ENCODE data around the gene OSBPL10.
"Not testable (repeated sequence)": the region's sequence is repeated elsewhere in the genome, so short reads cannot be mapped to it uniquely, and the experiment has no call there.

Gene OSBPL10

GRCh38 chr3:31783851-31784250, 197.2 kb downstream of the OSBPL10 start:
- in situ Hi-C loops (cut with HindIII; ENCODE audit: low sequenced_read_pairs): not testable (repeated sequence)

GRCh38 chr3:31782306-31782705, 198.8 kb downstream of the OSBPL10 start:
- in situ Hi-C loops (cut with HindIII; ENCODE audit: low sequenced_read_pairs): not testable (repeated sequence)

GRCh38 chr3:31779514-31779913, 201.5 kb downstream of the OSBPL10 start:
- in situ Hi-C loops (cut with HindIII; ENCODE audit: low sequenced_read_pairs): loop anchor here (5.0 kb wide), 1 partner anchor 37 kb away; no protein-coding TSS in a partner anchor

GRCh38 chr3:31777887-31778286, 203.2 kb downstream of the OSBPL10 start:
- in situ Hi-C loops (cut with HindIII; ENCODE audit: low sequenced_read_pairs): loop anchor here (5.0 kb wide), 1 partner anchor 36 kb away; no protein-coding TSS in a partner anchor

GRCh38 chr3:31777092-31777491, 204.0 kb downstream of the OSBPL10 start:
- in situ Hi-C loops (cut with HindIII; ENCODE audit: low sequenced_read_pairs): loop anchor here (5.0 kb wide), 1 partner anchor 35 kb away; no protein-coding TSS in a partner anchor

- in situ Hi-C loops (cut with HindIII; ENCODE audit: low sequenced_read_pairs): loop anchor here (5.0 kb wide), 1 partner anchor 34 kb away; no protein-coding TSS in a partner anchor
Observed at GRCh38 chr3:31776016-31776415, 205.0 kb downstream of the OSBPL10 start.

GRCh38 chr3:31775383-31775782, 205.7 kb downstream of the OSBPL10 start:
- in situ Hi-C loops (cut with HindIII; ENCODE audit: low sequenced_read_pairs): loop anchor here (5.0 kb wide), 1 partner anchor 33 kb away; no protein-coding TSS in a partner anchor

GRCh38 chr3:31772758-31773473, 208.1 kb downstream of the OSBPL10 start:
- in situ Hi-C loops (cut with HindIII; ENCODE audit: low sequenced_read_pairs): no loop called here

- in situ Hi-C loops (cut with HindIII; ENCODE audit: low sequenced_read_pairs): no loop called here
Observed at GRCh38 chr3:31772272-31772671, 208.8 kb downstream of the OSBPL10 start.

GRCh38 chr3:31770822-31771326, 210.2 kb downstream of the OSBPL10 start:
- in situ Hi-C loops (cut with HindIII; ENCODE audit: low sequenced_read_pairs): no loop called here

GRCh38 chr3:31768479-31769125, 212.5 kb downstream of the OSBPL10 start:
- in situ Hi-C loops (cut with HindIII; ENCODE audit: low sequenced_read_pairs): no loop called here

- in situ Hi-C loops (cut with HindIII; ENCODE audit: low sequenced_read_pairs): no loop called here
Observed at GRCh38 chr3:31767920-31768319, 213.1 kb downstream of the OSBPL10 start.

- in situ Hi-C loops (cut with HindIII; ENCODE audit: low sequenced_read_pairs): no loop called here
Observed at GRCh38 chr3:31766669-31767068, 214.4 kb downstream of the OSBPL10 start.

GRCh38 chr3:31765871-31766270, 215.2 kb downstream of the OSBPL10 start:
- in situ Hi-C loops (cut with HindIII; ENCODE audit: low sequenced_read_pairs): no loop called here

GRCh38 chr3:31763731-31764130, 217.3 kb downstream of the OSBPL10 start:
- in situ Hi-C loops (cut with HindIII; ENCODE audit: low sequenced_read_pairs): loop anchor here (5.0 kb wide), 1 partner anchor 76 kb away; no protein-coding TSS in a partner anchor

- in situ Hi-C loops (cut with HindIII; ENCODE audit: low sequenced_read_pairs): loop anchor here (5.0 kb wide), 1 partner anchor 76 kb away; no protein-coding TSS in a partner anchor
Observed at GRCh38 chr3:31762888-31763351, 218.1 kb downstream of the OSBPL10 start.

- in situ Hi-C loops (cut with HindIII; ENCODE audit: low sequenced_read_pairs): loop anchor here (5.0 kb wide), 1 partner anchor 75 kb away; no protein-coding TSS in a partner anchor
Observed at GRCh38 chr3:31762097-31762764, 218.8 kb downstream of the OSBPL10 start.

GRCh38 chr3:31760654-31761053, 220.4 kb downstream of the OSBPL10 start:
- in situ Hi-C loops (cut with HindIII; ENCODE audit: low sequenced_read_pairs): loop anchor here (5.0 kb wide), 1 partner anchor 73 kb away; no protein-coding TSS in a partner anchor

GRCh38 chr3:31758322-31758965, 222.6 kb downstream of the OSBPL10 start:
- in situ Hi-C loops (cut with HindIII; ENCODE audit: low sequenced_read_pairs): no loop called here

- in situ Hi-C loops (cut with HindIII; ENCODE audit: low sequenced_read_pairs): no loop called here
Observed at GRCh38 chr3:31755926-31756658, 225.0 kb downstream of the OSBPL10 start.

All from endothelial cell of hepatic sinusoid (primary cell).